Stimulated activated CD8-positive, alpha-beta memory T cell treated with anti-CD3 and anti-CD28 coated beads, Interleukin-12 subunit alpha, Interleukin-12 subunit beta, amount 100 ng/mL, for 24 hours (primary cell): ENCODE measurements around the gene DIP2C.

Experiments used
- DNase-seq: peaks from one replicate; pipeline ENCODE4 v3.0.0-alpha.2; 2020; ENCODE audit errors: extremely low read depth

The DIP2C gene

DNA sequence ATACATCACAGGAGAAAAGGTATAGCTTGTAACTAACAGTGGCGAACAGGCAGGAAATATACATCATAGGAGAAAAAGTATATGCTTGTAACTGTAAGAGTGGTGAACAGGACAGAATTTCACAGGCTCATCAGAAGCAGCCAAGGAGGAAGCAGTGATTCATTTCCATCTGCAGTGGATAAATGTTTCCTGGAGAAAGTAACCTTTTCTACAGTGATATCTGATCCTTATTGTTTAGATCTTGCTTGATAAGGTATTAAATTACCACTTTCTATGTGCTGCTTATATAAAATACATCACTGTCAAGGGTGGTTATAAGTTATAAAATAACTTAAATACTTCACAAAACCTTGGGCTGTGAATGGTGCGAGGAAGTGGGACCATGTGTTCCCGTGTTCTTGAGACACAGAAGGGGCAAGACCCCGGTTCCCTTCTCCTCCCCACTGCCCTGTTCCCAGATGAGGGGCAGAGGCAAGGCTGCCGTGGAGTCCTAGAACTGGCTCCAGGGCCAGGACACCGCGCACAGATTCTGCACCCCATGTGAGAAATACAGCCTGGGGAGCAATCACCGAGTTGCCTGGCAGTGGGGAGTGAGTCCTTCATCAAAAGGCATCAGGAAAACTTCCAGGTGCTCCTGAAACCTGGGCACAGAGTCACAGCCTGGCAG is 135.2 kb downstream of the DIP2C start:
- no peak for DNase-seq

DNA sequence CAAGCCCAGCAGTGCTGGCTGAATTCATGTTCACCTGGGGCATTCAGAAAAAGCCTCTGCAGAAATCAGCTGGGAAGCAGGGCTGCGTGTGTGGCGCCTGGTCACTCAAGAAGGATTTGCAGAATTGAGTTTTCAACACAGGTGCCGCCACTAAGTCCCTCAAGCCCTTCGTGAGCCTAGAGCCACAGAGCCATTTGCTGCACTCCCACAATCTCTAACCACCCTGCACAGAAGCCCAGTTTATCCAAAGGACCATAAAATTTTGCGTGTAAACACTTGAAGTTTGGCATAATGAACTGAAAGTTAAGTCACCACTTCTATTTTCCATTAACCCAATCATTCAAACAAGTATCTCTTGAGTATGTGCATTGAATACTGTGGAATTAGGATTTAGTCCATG is 136.2 kb downstream of the DIP2C start:
- DNase-seq = no peak

DNA sequence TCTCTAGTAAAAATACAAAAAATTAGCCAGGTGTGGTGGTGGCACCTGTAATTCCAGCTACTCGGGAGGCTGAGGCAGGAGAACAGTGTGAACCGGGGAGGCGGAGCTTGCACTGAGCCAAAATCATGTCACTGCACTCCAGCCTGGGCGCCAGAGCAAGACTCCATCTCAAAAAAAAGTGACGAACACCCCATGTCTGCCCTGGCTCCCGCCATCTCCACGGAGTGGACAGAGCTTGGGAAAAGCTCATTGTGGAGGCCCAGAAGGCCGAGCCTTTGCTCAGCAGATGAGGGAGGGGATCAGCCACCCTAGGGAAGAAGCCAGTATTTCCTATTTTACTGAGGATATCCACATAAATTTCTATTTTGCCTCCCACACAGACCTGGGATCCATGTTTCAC is 136.8 kb downstream of the DIP2C start:
- DNase-seq = no peak

GRCh38 chr10:551373-552252 is 137.9 kb downstream of the DIP2C start:
- no peak for DNase-seq

DNA sequence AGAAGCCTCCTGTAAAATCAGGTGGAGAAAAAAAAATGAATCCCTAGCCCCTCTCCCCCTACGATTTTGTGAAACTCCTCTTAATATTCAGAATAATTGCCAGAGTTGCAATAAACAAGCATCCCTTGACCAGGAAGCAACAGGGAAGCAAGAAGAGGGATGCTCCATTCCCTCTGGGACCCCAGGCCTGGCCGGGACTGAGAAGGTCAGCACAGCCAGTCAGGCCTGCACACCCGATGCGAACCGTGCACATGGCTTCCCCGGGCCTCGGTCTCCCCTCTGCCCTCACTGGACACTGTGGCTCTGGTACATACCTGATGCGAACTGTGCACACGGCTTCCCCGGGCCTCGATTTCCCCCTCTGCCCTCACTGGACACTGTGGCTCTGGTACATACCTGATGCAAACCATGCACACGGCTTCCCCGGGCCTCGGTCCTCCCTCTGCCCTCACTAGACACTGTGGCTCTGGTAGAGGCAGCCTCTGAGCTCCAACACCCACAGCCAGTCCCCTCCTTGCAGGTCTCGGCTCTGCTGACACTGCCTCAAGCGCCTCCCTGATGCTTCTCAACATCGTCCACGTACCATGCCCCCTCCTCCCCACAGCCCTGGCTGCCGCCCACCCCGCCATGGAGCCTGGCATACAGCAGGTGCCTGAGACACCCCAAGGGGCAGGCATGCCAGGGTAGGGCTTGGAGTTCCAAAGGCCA is 138.6 kb downstream of the DIP2C start:
- no peak for DNase-seq

DNA sequence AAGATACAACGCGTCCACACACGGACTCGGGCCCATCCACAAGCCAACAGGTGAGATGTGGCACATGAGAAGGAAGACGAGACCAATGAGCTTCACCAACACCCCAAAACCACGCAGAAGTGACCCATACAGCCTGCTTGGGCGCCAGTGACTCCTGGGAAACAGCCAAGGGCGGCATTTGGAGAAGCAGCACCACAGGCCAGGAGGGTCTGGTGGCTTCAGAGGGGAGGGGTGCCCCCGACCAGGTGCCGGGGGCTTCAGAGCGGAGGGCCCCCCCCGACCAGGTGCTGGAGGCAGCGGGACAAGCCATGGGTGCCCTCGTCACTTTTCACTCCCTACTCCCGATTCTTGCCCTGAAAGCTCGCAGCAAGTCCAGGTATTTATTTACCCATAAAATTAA is 140.1 kb downstream of the DIP2C start:
- DNase-seq = no peak

GRCh38 chr10:548238-548901 is 141.1 kb downstream of the DIP2C start:
- no peak for DNase-seq

DNA sequence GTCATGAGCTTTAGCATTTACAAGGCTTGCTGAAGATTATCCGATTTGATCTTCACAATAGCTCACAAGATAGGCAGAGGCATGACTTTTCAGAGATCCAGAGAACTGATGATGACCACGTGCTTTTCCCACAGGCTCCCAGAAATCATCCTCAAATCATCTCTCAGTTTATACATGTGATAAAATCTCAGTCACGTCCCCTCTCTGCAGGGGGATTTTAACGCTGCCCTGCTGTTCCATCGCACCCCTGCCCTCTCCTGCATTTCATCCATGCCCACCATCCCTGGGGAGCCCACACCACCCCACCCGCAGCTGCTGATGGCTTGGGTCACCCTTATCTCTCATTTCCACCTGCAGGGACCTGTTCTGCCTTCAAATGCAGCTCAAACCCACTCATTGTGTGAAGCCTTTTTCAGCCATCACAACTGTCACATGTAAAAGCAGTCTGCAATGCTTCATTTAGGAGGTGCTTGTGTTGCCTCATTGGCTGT is 141.8 kb downstream of the DIP2C start:
- no peak for DNase-seq

DNA sequence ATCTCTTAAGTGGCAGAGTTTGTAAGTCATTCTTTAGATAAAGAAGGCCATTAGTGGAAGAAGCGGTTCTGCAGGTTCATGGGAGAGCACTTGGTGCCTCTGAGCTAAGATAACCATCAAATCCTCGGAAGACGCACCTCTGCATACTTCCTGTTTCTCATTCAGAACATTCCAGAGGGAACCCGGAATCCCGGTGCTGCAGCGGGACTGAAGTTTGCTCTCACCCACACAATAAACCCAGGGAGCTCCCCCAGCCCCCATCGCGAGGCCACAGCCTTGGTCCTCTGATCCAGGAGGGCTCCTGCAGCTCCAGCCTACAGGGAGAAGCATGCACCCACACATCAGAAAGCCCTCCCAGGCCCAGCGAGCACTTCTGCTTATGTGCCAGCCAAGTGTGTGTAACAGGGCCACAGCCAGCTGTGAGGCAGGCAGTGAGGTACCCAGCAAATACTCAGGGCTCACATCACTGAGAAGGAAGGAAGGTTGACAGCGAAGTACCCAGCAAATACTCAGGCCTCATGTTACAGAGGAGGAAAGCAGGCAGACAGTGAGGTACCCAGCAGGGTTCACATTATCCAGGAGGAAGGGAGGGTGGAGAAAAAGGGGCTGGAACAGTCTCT is 142.4 kb downstream of the DIP2C start:
- no peak for DNase-seq

DNA sequence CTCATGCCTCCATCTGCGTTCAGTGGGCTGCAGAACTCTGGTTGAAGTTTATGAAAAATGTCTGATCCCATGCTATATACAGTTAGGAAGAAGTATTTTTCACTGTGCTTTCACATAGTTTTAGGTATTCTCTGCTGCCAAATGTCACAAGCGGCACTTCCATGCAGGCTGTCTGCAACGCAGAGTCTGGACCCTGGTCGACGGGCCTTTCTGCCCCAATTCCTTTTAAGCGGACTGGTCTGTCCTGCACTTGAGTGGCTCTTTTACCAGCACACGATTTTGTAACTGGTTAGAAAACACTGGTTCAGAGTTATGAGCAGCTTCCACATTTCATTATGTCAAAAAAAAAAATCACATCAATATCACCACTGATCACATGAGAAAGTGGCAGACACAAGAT is 143.0 kb downstream of the DIP2C start:
- no peak for DNase-seq

GRCh38 chr10:543862-544822 is 145.3 kb downstream of the DIP2C start:
- no peak for DNase-seq

- no peak for DNase-seq
Measured at GRCh38 chr10:543131-543530, 146.3 kb downstream of the DIP2C start.

DNA sequence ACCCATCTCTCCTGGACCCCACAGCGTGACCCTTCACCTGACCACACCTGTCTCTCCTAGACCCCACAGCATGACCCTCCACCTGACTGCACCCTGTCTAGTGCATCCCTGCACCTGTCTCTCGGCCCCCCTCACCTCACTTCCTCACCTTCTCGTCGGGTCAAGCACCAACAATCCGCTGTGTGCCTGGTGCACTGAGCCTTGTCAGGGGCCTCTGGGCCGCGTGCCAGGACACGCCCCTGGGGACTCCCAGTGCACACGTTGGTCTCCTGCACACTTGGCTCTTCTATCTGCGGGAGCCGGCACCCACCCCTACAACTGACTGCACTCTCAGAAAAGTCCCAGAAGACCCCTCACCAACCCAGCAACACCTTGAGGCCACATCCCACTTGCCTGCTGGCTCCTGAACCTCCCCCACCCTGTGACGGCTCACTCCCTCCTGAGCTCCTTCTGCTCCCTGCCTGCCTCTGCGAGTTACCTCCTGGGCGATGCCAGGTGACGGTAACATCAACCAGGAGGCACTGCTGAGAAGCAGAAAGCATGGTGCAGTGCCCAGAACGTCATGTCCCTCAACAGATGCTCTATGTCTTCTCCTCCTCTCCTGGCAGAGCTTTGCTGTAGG is 147.6 kb downstream of the DIP2C start:
- no peak for DNase-seq

- DNase-seq = no peak
Measured at GRCh38 chr10:541041-541440, 148.4 kb downstream of the DIP2C start.

GRCh38 chr10:538895-539294 is 150.6 kb downstream of the DIP2C start:
- DNase-seq = no peak

GRCh38 chr10:536935-537334 is 152.5 kb downstream of the DIP2C start:
- DNase-seq = no peak

- DNase-seq = no peak
Measured at GRCh38 chr10:536371-536925, 153.0 kb downstream of the DIP2C start.

- no peak for DNase-seq
Measured at GRCh38 chr10:535952-536351, 153.5 kb downstream of the DIP2C start.

- no peak for DNase-seq
Measured at GRCh38 chr10:535051-535450, 154.4 kb downstream of the DIP2C start.
